ENCODE results near the gene GPX3.

Gene GPX3

GRCh38 chr5:151014680-151015343 is 5.6 kb upstream of the GPX3 start:
- no peak for DNase-seq (ENCODE audit: low read depth)

- DNase-seq (ENCODE audit: low read depth) = no peak
Measured at GRCh38 chr5:151015974-151016587, 4.3 kb upstream of the GPX3 start.

- DNase-seq (ENCODE audit: low read depth) = no peak
Measured at GRCh38 chr5:151016700-151017099, 3.7 kb upstream of the GPX3 start.

GRCh38 chr5:151017897-151018296 is 2.5 kb upstream of the GPX3 start:
- DNase-seq (ENCODE audit: low read depth) = no peak

GRCh38 chr5:151018846-151019245 is 1.5 kb upstream of the GPX3 start:
- DNase-seq (ENCODE audit: low read depth) = no peak

GRCh38 chr5:151019331-151019730 is 1.1 kb upstream of the GPX3 start:
- DNase-seq (ENCODE audit: low read depth) = no peak

GRCh38 chr5:151021746-151022145 is 1.4 kb downstream of the GPX3 start:
- no peak for DNase-seq (ENCODE audit: low read depth)

GRCh38 chr5:151022511-151023018 is 2.2 kb downstream of the GPX3 start:
- DNase-seq (ENCODE audit: low read depth) = no peak

GRCh38 chr5:151023047-151023615 is 2.7 kb downstream of the GPX3 start:
- no peak for DNase-seq (ENCODE audit: low read depth)

GRCh38 chr5:151023651-151024050 is 3.3 kb downstream of the GPX3 start:
- no peak for DNase-seq (ENCODE audit: low read depth)

- DNase-seq (ENCODE audit: low read depth) = no peak
Measured at GRCh38 chr5:151024440-151025249, 4.3 kb downstream of the GPX3 start.

- DNase-seq (ENCODE audit: low read depth) = no peak
Measured at GRCh38 chr5:151025250-151025606, 4.8 kb downstream of the GPX3 start.

GRCh38 chr5:151026088-151026487 is 5.7 kb downstream of the GPX3 start:
- no peak for DNase-seq (ENCODE audit: low read depth)

GRCh38 chr5:151026679-151027078 is 6.3 kb downstream of the GPX3 start:
- no peak for DNase-seq (ENCODE audit: low read depth)

GRCh38 chr5:151027961-151028479 is 7.6 kb downstream of the GPX3 start:
- no peak for DNase-seq (ENCODE audit: low read depth)

GRCh38 chr5:151028717-151029116 is 8.3 kb downstream of the GPX3 start:
- no peak for DNase-seq (ENCODE audit: low read depth)

GRCh38 chr5:151029179-151030055 is 9.0 kb downstream of the GPX3 start:
- no peak for DNase-seq (ENCODE audit: low read depth)

- no peak for DNase-seq (ENCODE audit: low read depth)
Measured at GRCh38 chr5:151030056-151030336, 9.6 kb downstream of the GPX3 start.

- DNase-seq (ENCODE audit: low read depth) = no peak
Measured at GRCh38 chr5:151030379-151030778, 10.0 kb downstream of the GPX3 start.

- DNase-seq (ENCODE audit: low read depth) = no peak
Measured at GRCh38 chr5:151031554-151031953, 11.2 kb downstream of the GPX3 start.

- DNase-seq (ENCODE audit: low read depth) = no peak
Measured at GRCh38 chr5:151033217-151033934, 13.0 kb downstream of the GPX3 start.

All from stimulated activated CD8-positive, alpha-beta memory T cell treated with anti-CD3 and anti-CD28 coated beads, Interleukin-12 subunit alpha, Interleukin-12 subunit beta, amount 100 ng/mL, for 1 hour (primary cell).